Colonic mucosa (tissue), 4 donors: Measurements from ENCODE around the gene AXIN1. TPM values are rescaled to one million over a fixed set of nuclear protein-coding genes. Genes with fewer than 3 reads are reported as not detected.
A peak's percentile ranks its signal among the peaks of the same experiment; 100 is the strongest.
"Not testable (repeated sequence)": the region's sequence is repeated elsewhere in the genome, so short reads cannot be mapped to it uniquely, and the experiment has no call there.

Experiments used
- DNase-seq: peaks from one replicate; pipeline ENCODE4 v3.0.0-alpha.2; 2020
- H3K27ac ChIP-seq: fragments of 200-600 bp; one replicate; pipeline ENCODE4 v1.8.0; 2021
- H3K27me3 ChIP-seq: fragments of 200-600 bp; one replicate; pipeline ENCODE4 v1.8.0; 2021
- H3K36me3 ChIP-seq: fragments of 200-600 bp; one replicate; pipeline ENCODE4 v1.8.0; 2021
- H3K4me1 ChIP-seq: fragments of 200-600 bp; one replicate; pipeline ENCODE4 v1.8.0; 2021; ENCODE audit warnings: mild to moderate bottlenecking
- H3K4me3 ChIP-seq: fragments of 200-600 bp; one replicate; pipeline ENCODE4 v1.8.0; 2021
- H3K9ac ChIP-seq, 2 donors: one replicate each; pipeline ENCODE4 v1.7.0; 2013; ENCODE audit warnings: control low read depth in 2 of 2, low read depth in 2 of 2, low read length in 2 of 2
- H3K9me3 ChIP-seq: fragments of 200-600 bp; one replicate; pipeline ENCODE4 v1.8.0; 2021
- CTCF ChIP-seq: fragments of 200-600 bp; IDR thresholded peaks from one replicate; pipeline ENCODE4 v1.8.0; 2022; ENCODE audit warnings: antibody characterized with exemption, mild to moderate bottlenecking
- intact Hi-C: fragments of 100-400 bp; cut with DNase I; formaldehyde crosslinking; loops from one replicate; pipeline ENCODE4 v1.14.1; 2022
- total RNA-seq, 2 donors: library from RNA; stranded (reverse); fragmentation: NEBNext Ultra II Directional in 1 of 2; extraction: Animal tissue kit (Norgen Biotek cat#: 25700) in 1 of 2; gene quantifications; one replicate each; pipeline ENCODE4 v1.2.1, GENCODE V29; 2021
- donor health status: healthy.
- donor health status: DM: no; HTN: no; CAD: no.
- donor health status: DM: no; HTN: no; CAD: no.

Gene AXIN1
- total RNA-seq, 2 donors from 2014 or later: 33.4 to 34.3 TPM

- no peaks in the 10 kb centered on the region for H3K9me3 ChIP-seq
- no peaks in the 10 kb centered on the region for H3K27me3 ChIP-seq
- DNase-seq: no peak
- intact Hi-C loops: loop anchor here (10.0 kb wide), 1 partner anchor 105 kb away; no protein-coding TSS in a partner anchor
- H3K27ac ChIP-seq: peak overlapping the region; percentile 72
- H3K4me3 ChIP-seq: peak overlapping the region; percentile 98
- peaks cover 2% of the 10 kb centered on the region for H3K36me3 ChIP-seq
- no peak for TF ChIP-seq CTCF
- H3K9ac ChIP-seq: peak overlapping the region; percentile 26 to 66
- peaks cover 19% of the 10 kb centered on the region for H3K4me1 ChIP-seq
Measured at GRCh38 chr16:379961-380761, 27.6 kb upstream of the AXIN1 start.

GRCh38 chr16:379183-379960 is 26.8 kb upstream of the AXIN1 start:
- H3K27ac ChIP-seq: peak overlapping the region; percentile 61
- peak overlapping the region; percentile 26 to 66 for H3K9ac ChIP-seq
- peaks cover 19% of the 10 kb centered on the region for H3K4me1 ChIP-seq
- H3K4me3 ChIP-seq: peak overlapping the region; percentile 10
- peak; percentile 88 for DNase-seq
- TF ChIP-seq CTCF: no peak
- intact Hi-C loops: no loop called here
- H3K27me3 ChIP-seq: no peaks in the 10 kb centered on the region
- peaks cover 8% of the 10 kb centered on the region for H3K36me3 ChIP-seq
- H3K9me3 ChIP-seq: no peaks in the 10 kb centered on the region

- no peak overlapping the region for H3K27ac ChIP-seq
- H3K9me3 ChIP-seq: no peaks in the 10 kb centered on the region
- H3K4me1 ChIP-seq: peaks cover 18% of the 10 kb centered on the region
- intact Hi-C loops: no loop called here
- no peak for DNase-seq
- peak overlapping the region in 1 of 2 donors; percentile 46 for H3K9ac ChIP-seq
- H3K4me3 ChIP-seq: no peak overlapping the region
- TF ChIP-seq CTCF: no peak
- H3K27me3 ChIP-seq: no peaks in the 10 kb centered on the region
- peaks cover 8% of the 10 kb centered on the region for H3K36me3 ChIP-seq
Measured at GRCh38 chr16:378821-379182, 26.3 kb upstream of the AXIN1 start.

GRCh38 chr16:378113-378820 is 25.7 kb upstream of the AXIN1 start:
- H3K27me3 ChIP-seq, H3K36me3 ChIP-seq, DNase-seq, intact Hi-C loops, H3K27ac ChIP-seq, H3K4me3 ChIP-seq, H3K9me3 ChIP-seq: not testable (repeated sequence)
- H3K4me1 ChIP-seq: peaks cover 15% of the 10 kb centered on the region
- peak overlapping the region in 1 of 2 donors; percentile 46 for H3K9ac ChIP-seq

- H3K36me3 ChIP-seq: peaks cover 8% of the 10 kb centered on the region
- H3K4me1 ChIP-seq: peaks cover 15% of the 10 kb centered on the region
- intact Hi-C loops: no loop called here
- H3K27me3 ChIP-seq: no peaks in the 10 kb centered on the region
- H3K27ac ChIP-seq: no peak overlapping the region
- H3K4me3 ChIP-seq: no peak overlapping the region
- no peak overlapping the region for H3K9ac ChIP-seq
- no peak for DNase-seq
- H3K9me3 ChIP-seq: no peaks in the 10 kb centered on the region
- no peak for TF ChIP-seq CTCF
Measured at GRCh38 chr16:377419-377951, 25.0 kb upstream of the AXIN1 start.
